ENCODE measurements around the gene SFRP5.

The SFRP5 gene

GRCh38 chr10:97771913-97772823 lies at the start of gene SFRP5:
Gene SFRP5, minus strand, starts transcription at chr10:97771999. Its CDS starts 166 bp downstream, at chr10:97771833.
- no peak for DNase-seq (ENCODE audit: extremely low read depth, low read depth)
- TF ChIP-seq CTCF (IDR thresholded peaks at IDR 0.05; ENCODE audit: low read depth, low read length), result no peak

- no peak for TF ChIP-seq CTCF (IDR thresholded peaks at IDR 0.05; ENCODE audit: low read depth, low read length)
- no peak for DNase-seq (ENCODE audit: extremely low read depth, low read depth)
These were observed 48.4 kb upstream of the SFRP5 start for GRCh38 chr10:97820096-97820704.

- TF ChIP-seq CTCF (IDR thresholded peaks at IDR 0.05; ENCODE audit: low read depth, low read length), result no peak
- no peak for DNase-seq (ENCODE audit: extremely low read depth, low read depth)
These were observed 46.8 kb upstream of the SFRP5 start for GRCh38 chr10:97818572-97818971.

- TF ChIP-seq CTCF (IDR thresholded peaks at IDR 0.05; ENCODE audit: low read depth, low read length), result no peak
- no peak for DNase-seq (ENCODE audit: extremely low read depth, low read depth)
These were observed 44.8 kb upstream of the SFRP5 start for GRCh38 chr10:97816609-97817008.

- TF ChIP-seq CTCF (IDR thresholded peaks at IDR 0.05; ENCODE audit: low read depth, low read length), result no peak
- DNase-seq (ENCODE audit: extremely low read depth, low read depth), result no peak
These were observed 43.2 kb upstream of the SFRP5 start for GRCh38 chr10:97814996-97815395.

- no peak for TF ChIP-seq CTCF (IDR thresholded peaks at IDR 0.05; ENCODE audit: low read depth, low read length)
- DNase-seq (ENCODE audit: extremely low read depth, low read depth), result no peak
These were observed 41.5 kb upstream of the SFRP5 start for GRCh38 chr10:97813311-97813710.

- DNase-seq (ENCODE audit: extremely low read depth, low read depth), result no peak
These were observed 40.9 kb upstream of the SFRP5 start for GRCh38 chr10:97812696-97813095.

More at GRCh38 chr10:97812696-97813095, 40.9 kb upstream of the SFRP5 start:
- no peak for TF ChIP-seq CTCF (IDR thresholded peaks at IDR 0.05; ENCODE audit: low read depth, low read length)

Data from AG09319 (cell line).